HG03025 (cell line): ENCODE results near the gene HINFP.
"Not testable (repeated sequence)": the region's sequence is repeated elsewhere in the genome, so short reads cannot be mapped to it uniquely, and the experiment has no call there.

Experiments used
- ATAC-seq: cut with Tn5 transposase; IDR thresholded peaks from one replicate; pipeline ENCODE4 v1.9.1; 2021; ENCODE audit warnings: mild to moderate bottlenecking, moderate library complexity; ENCODE audit not compliant: unreplicated experiment, low FRiP score

HINFP gene

GRCh38 chr11:119180729-119181676, 59.6 kb downstream of the HINFP start:
- no peak for ATAC-seq

DNA sequence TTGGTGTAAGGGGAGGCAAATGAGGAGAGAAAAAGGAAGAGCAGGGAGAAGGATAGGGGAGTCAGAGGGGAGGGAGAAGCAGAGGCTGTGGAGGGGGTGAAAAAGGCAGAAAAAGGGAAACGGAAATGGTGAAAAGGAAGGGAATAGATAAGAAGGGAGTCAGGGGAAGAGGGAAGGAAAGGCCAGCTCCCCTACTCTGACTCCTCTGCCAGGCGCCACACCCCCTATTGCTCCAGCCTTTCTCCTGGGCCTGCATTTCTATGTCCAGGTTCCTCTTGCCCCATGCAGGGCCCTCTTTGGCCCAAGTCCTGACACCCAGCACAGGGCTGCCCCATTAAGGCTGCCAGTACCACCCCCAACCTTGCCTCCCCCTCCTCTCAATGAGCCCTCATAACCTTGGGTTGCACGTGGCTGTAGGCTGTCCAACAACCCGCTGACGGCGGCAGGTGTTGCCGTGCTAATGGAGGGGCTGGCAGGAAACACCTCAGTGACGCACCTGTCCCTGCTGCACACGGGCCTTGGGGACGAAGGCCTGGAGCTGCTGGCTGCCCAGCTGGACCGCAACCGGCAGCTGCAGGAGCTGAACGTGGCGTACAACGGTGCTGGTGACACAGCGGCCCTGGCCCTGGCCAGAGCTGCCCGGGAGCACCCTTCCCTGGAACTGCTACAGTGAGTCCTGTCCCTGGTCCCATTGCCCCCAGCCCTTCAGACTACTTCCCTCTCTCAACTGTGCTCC, 60.5 kb downstream of the HINFP start:
- ATAC-seq, result no peak

DNA sequence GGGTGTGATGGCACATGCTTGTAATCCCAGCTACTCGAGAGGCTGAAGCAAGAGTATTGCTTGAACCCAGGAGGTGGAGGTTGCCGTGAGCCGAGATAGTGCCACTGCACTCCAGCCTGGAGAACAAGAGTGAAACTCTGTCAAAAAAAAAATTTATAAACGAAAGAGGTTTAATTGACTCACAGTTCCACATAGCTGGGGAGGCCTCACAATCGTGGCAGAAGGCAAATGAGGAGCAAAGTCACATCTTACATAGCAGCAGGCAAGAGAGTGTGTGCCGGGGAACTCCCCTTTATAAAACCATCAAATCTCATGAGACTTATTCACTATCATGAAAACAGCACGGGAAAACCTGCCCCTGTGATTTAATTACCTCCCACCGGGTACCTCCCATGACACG, 63.0 kb downstream of the HINFP start:
- not testable (repeated sequence) for ATAC-seq
